ENCODE measurements around the gene GPR158. TPM values are rescaled to one million over a fixed set of nuclear protein-coding genes. Genes with fewer than 3 reads are reported as not detected.

Gene GPR158
- total RNA-seq, 1 experiment from 2014 or later, result 0.24 TPM

- H3K4me2 ChIP-seq (ENCODE audit: insufficient read depth, insufficient read length, low read length), result no peak overlapping the region
- TF ChIP-seq CTCF (conservative IDR thresholded peaks at IDR 0.05), result no peak
These were observed 452.8 kb downstream of the GPR158 start for GRCh38 chr10:25627606-25628005.

More at GRCh38 chr10:25627606-25628005, 452.8 kb downstream of the GPR158 start:
- no peak overlapping the region for H4K8ac ChIP-seq (replicated peaks; ENCODE audit: insufficient read length, low read depth, low read length)
- Mint-ChIP-seq H3K36me3 (ENCODE audit: insufficient read depth in 1 of 3, low read depth in 3 of 3) (no peaks in the 10 kb centered on the region), H3K9me3 (peaks cover 0 to 6% of the 10 kb centered on the region in 2 experiments; a peak in 2 of 5 replicates), H3K4me3 (no peak overlapping the region), H3K4me1 (no peaks in the 10 kb centered on the region), H3K27me3 (ENCODE audit: low read depth) (no peaks in the 10 kb centered on the region), H3K27ac (no peak overlapping the region)
- H3K18ac ChIP-seq (ENCODE audit: insufficient read length, low read depth, low read length), result no peak overlapping the region
- H4K20me1 ChIP-seq (ENCODE audit: control insufficient read depth, insufficient read depth, insufficient read length), result no peaks in the 10 kb centered on the region
- H3K4me1 ChIP-seq (ENCODE audit: insufficient read depth, low read length), result no peaks in the 10 kb centered on the region
- WGBS (ENCODE audit: extremely low coverage, insufficient read length, low lambda C conversion rate), result no CpG with 5 or more reads among the region's 3 CpGs
- H3K79me1 ChIP-seq (ENCODE audit: insufficient read depth, low read depth, low read length, poor library complexity, severe bottlenecking), result no peaks in the 10 kb centered on the region
- no peak overlapping the region for H2BK5ac ChIP-seq (ENCODE audit: insufficient read length, low read length)
- H3T11ph ChIP-seq (ENCODE audit: low read length), result no peak overlapping the region
- no peak overlapping the region for H4K5ac ChIP-seq (ENCODE audit: insufficient read length, low read depth, low read length)
- no peaks in the 10 kb centered on the region for H3K79me2 ChIP-seq (ENCODE audit: insufficient read depth, low read length)
- DNase-seq, result no peak
- no peak overlapping the region for H2AK5ac ChIP-seq (ENCODE audit: insufficient read length, low read length)
- no peaks in the 10 kb centered on the region for H3K9me3 ChIP-seq (ENCODE audit: control insufficient read depth, low read depth, low read length)
- no peak overlapping the region for H2AFZ ChIP-seq (ENCODE audit: low read length)
- H2BK20ac ChIP-seq (ENCODE audit: low read depth, low read length, poor library complexity, severe bottlenecking), result no peak overlapping the region
- H3K9ac ChIP-seq (ENCODE audit: extremely low read depth, insufficient read length, low read length), result no peak overlapping the region
- H3K14ac ChIP-seq (ENCODE audit: insufficient read depth, low read length), result no peak overlapping the region
- no peak overlapping the region for H2BK12ac ChIP-seq (ENCODE audit: insufficient read length, low read depth, low read length)
- no peak overlapping the region for H3K27ac ChIP-seq (ENCODE audit: insufficient read length, low read depth, low read length)
- H3K27me3 ChIP-seq (ENCODE audit: insufficient read depth, low read length), result no peaks in the 10 kb centered on the region
- no peak overlapping the region for H2BK15ac ChIP-seq (ENCODE audit: low read depth, low read length)
- H4K91ac ChIP-seq (ENCODE audit: insufficient read length, low read depth, low read length), result no peak overlapping the region
- H2BK120ac ChIP-seq (ENCODE audit: low read depth, low read length, poor library complexity, severe bottlenecking), result no peak overlapping the region
- no peaks in the 10 kb centered on the region for H3K23me2 ChIP-seq (ENCODE audit: insufficient read length, low read depth, low read length, poor library complexity, severe bottlenecking)
- no peak overlapping the region for H3K56ac ChIP-seq (ENCODE audit: insufficient read length, low read depth, low read length)
- H3K23ac ChIP-seq (ENCODE audit: insufficient read length, low read depth, low read length), result no peak overlapping the region
- no peak overlapping the region for H3K4ac ChIP-seq (ENCODE audit: low read depth, low read length)
